CD14-positive monocyte (primary cell): ENCODE results near the gene STAC. TPM values are rescaled to one million over a fixed set of nuclear protein-coding genes. Genes with fewer than 3 reads are reported as not detected.

Experiments
- DNase-seq, 3 donors: peaks; one replicate each; pipeline ENCODE4 v3.0.0-alpha.2; 2011 to 2022
- H2AFZ ChIP-seq: 2 replicates; pipeline ENCODE4 v1.6.0; 2012; ENCODE audit warnings: mild to moderate bottlenecking, low read depth, low read length, inconsistent platforms; ENCODE audit not compliant: insufficient read depth, poor library complexity, severe bottlenecking
- H3K27ac ChIP-seq, 2 donors: 1 replicate in 1 of 2; 2 replicates in 1 of 2; pipeline ENCODE4 v1.5.1; 2012 to 2013; ENCODE audit warnings: low read length in 2 of 2, control low read depth in 1 of 2, inconsistent platforms in 1 of 2, low read depth in 1 of 2, mild to moderate bottlenecking in 1 of 2
- H3K27me3 ChIP-seq, 2 donors: one replicate each; pipeline versions ENCODE4 v1.6.0 to v1.6.1; 2011 to 2013; ENCODE audit warnings: low read length in 2 of 2; ENCODE audit not compliant: control insufficient read depth in 2 of 2, insufficient read depth in 2 of 2
- H3K36me3 ChIP-seq, 2 donors: replicated peaks in 1 of 2; 1 replicate in 1 of 2; 2 replicates in 1 of 2; pipeline versions ENCODE4 v1.5.1 to v1.6.1; 2012 to 2013; ENCODE audit warnings: low read length in 2 of 2, control low read depth in 1 of 2, inconsistent platforms in 1 of 2, mild to moderate bottlenecking in 1 of 2; ENCODE audit not compliant: insufficient read depth in 2 of 2, control insufficient read depth in 1 of 2
- H3K4me1 ChIP-seq, 2 donors: 1 replicate in 1 of 2; 2 replicates in 1 of 2; pipeline versions ENCODE4 v1.5.1 to v1.6.1; 2012 to 2013; ENCODE audit warnings: low read length in 2 of 2, control low read depth in 1 of 2, inconsistent platforms in 1 of 2, mild to moderate bottlenecking in 1 of 2, moderate library complexity in 1 of 2; ENCODE audit not compliant: insufficient read depth in 2 of 2, control insufficient read depth in 1 of 2
- H3K4me2 ChIP-seq: replicated peaks from 2 replicates; pipeline ENCODE3; 2012; ENCODE audit warnings: low read length, moderate library complexity, mild to moderate bottlenecking; ENCODE audit not compliant: poor library complexity, severe bottlenecking; ENCODE audit errors: extremely low read depth
- H3K4me3 ChIP-seq, 3 experiments: fragments of 200-600 bp in 1 of 3; sonication (generic) in 1 of 3; replicated peaks in 1 of 3; 1 replicate in 2 of 3; 2 replicates in 1 of 3; pipeline ENCODE4 v1.5.1; 2011 to 2013; ENCODE audit warnings: low read length in 3 of 3, mild to moderate bottlenecking in 3 of 3, control low read depth in 2 of 3, low read depth in 2 of 3, inconsistent platforms in 1 of 3, moderate library complexity in 1 of 3
- H3K79me2 ChIP-seq: 2 replicates; pipeline ENCODE4 v1.6.0; 2012; ENCODE audit warnings: mild to moderate bottlenecking, control low read depth, inconsistent platforms, low read length, moderate library complexity; ENCODE audit not compliant: insufficient read depth
- H3K9ac ChIP-seq: 2 replicates; pipeline ENCODE4 v1.6.0; 2017; ENCODE audit warnings: low read length, mild to moderate bottlenecking; ENCODE audit not compliant: insufficient read depth, poor library complexity, severe bottlenecking
- H3K9me3 ChIP-seq, 2 donors: replicated peaks in 1 of 2; 1 replicate in 1 of 2; 2 replicates in 1 of 2; pipeline versions ENCODE4 v1.5.1 to v1.6.1; 2012 to 2013; ENCODE audit warnings: low read length in 2 of 2, control low read depth in 1 of 2; ENCODE audit not compliant: control insufficient read depth in 1 of 2, insufficient read depth in 1 of 2
- H4K20me1 ChIP-seq: 2 replicates; pipeline ENCODE4 v1.6.0; 2012; ENCODE audit warnings: mild to moderate bottlenecking, low read length, control low read depth, moderate library complexity; ENCODE audit not compliant: insufficient read depth
- H3K27ac Mint-ChIP-seq, 7 donors: one replicate each; pipeline ENCODE4 v1.8.0; 2020; ENCODE audit warnings: mild to moderate bottlenecking in 7 of 7, mixed read lengths in 7 of 7, moderate library complexity in 6 of 7, inconsistent platforms in 2 of 7
- H3K27me3 Mint-ChIP-seq, 3 donors: one replicate each; pipeline ENCODE4 v1.8.0; 2021 to 2022; ENCODE audit warnings: low read depth in 3 of 3, mild to moderate bottlenecking in 3 of 3, mixed read lengths in 3 of 3, moderate library complexity in 3 of 3, inconsistent platforms in 1 of 3
- H3K36me3 Mint-ChIP-seq, 2 donors: one replicate each; pipeline ENCODE4 v1.8.0; 2020; ENCODE audit warnings: mixed read lengths in 2 of 2, inconsistent platforms in 1 of 2, mild to moderate bottlenecking in 1 of 2
- H3K4me1 Mint-ChIP-seq: one replicate; pipeline ENCODE4 v1.8.0; 2020; ENCODE audit warnings: mild to moderate bottlenecking, mixed read lengths
- H3K4me3 Mint-ChIP-seq, 2 donors: one replicate each; pipeline ENCODE4 v1.8.0; 2020; ENCODE audit warnings: mild to moderate bottlenecking in 2 of 2, mixed read lengths in 2 of 2, moderate library complexity in 1 of 2
- H3K9me3 Mint-ChIP-seq, 7 donors: one replicate each; pipeline ENCODE4 v1.8.0; 2020 to 2022; ENCODE audit warnings: mixed read lengths in 7 of 7, mild to moderate bottlenecking in 6 of 7, moderate library complexity in 6 of 7, inconsistent platforms in 2 of 7
- CTCF ChIP-seq: fragments of 200-600 bp; IDR thresholded peaks from one replicate; pipeline ENCODE4 v1.8.0; 2022; ENCODE audit warnings: antibody characterized with exemption, mild to moderate bottlenecking
- WGBS: methylation state at CpG from one replicate; pipeline ENCODE4 v1.1.5; 2013; ENCODE audit warnings: missing lambda C conversion rate; ENCODE audit not compliant: insufficient coverage; 5-methylcytosine and 5-hydroxymethylcytosine counted together
- intact Hi-C, 2 donors: fragments of 100-400 bp; cut with micrococcal nuclease; formaldehyde crosslinking; loops; one replicate each; pipeline versions ENCODE4 v1.15.0 to v1.15.1; 2023
- polyA plus RNA-seq, 3 donors: library from polyadenylated mRNA; depleted of rRNA in 1 of 3; unstranded in 2 of 3; stranded (reverse) in 1 of 3; fragments of 300-500 nt in 2 of 3; fragments of >200 nt in 1 of 3; fragmentation: Illumina TruSeq in 2 of 3; gene quantifications; 1 replicate in 2 of 3; 2 replicates in 1 of 3; pipeline ENCODE4 v1.2.3, GENCODE V29; 2012 to 2021

Gene STAC
- polyA plus RNA-seq, 3 donors = 0.10 to 0.40 (median 0.12) TPM

DNA sequence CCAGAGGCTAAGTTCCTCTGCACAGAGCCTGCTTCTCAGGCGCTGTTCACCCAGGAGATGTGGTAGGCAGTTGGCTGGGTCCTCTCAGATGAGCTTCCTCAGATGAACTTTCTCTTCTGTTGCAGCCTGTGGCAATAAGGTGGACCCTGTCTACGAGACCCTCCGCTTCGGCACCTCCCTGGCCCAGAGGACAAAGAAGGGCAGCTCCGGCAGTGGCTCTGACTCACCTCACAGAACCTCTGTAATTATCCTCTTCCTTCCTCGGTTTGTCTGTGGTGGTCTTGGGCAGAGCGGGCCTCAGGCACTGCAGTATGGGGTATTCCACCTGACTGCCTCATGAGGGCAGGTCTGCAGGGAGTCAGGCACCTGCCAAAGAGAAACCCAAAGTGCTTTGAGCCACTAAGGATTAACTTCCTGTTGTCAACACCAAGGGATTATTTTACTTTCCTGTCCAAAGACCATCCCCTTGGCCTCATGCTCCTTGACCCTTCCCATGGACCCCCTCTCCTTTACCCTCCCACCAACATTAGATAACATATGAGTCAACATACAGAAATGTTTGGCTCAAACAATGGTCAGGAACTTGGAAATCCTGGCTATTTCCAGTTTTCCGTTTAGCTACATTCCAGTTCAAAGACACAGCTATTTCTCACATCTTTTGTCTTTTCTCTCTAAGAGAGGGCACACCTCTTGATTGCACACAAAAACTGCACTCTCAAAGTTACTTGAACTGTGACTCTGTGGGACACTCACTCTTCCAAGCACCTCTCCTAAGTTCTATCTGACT, 105.9 kb downstream of the STAC start:
- Histone ChIP-seq H3K4me1 (peaks cover 0 to 9% of the 10 kb centered on the region in 2 donors), H3K79me2 (no peaks in the 10 kb centered on the region), H3K9ac (no peak overlapping the region), H3K4me2 (no peak overlapping the region), H4K20me1 (no peaks in the 10 kb centered on the region), H2AFZ (no peak overlapping the region), H3K27me3 (no peaks in the 10 kb centered on the region), H3K27ac (no peak overlapping the region), H3K4me3 (no peak overlapping the region), H3K9me3 (no peaks in the 10 kb centered on the region), H3K36me3 (no peaks in the 10 kb centered on the region)
- Mint-ChIP-seq H3K27me3 (no peaks in the 10 kb centered on the region), H3K4me3 (no peak overlapping the region), H3K27ac (no peak overlapping the region), H3K36me3 (peaks cover 0 to 7% of the 10 kb centered on the region in 2 donors), H3K4me1 (peaks cover 17% of the 10 kb centered on the region), H3K9me3 (peaks cover 0 to 8% (median 0%) of the 10 kb centered on the region in 7 donors)
- DNase-seq = no peak
- intact Hi-C loops = no loop called here
- no peak for TF ChIP-seq CTCF
- 100% methylated on average over 2 of the region's 8 CpGs for WGBS

DNA sequence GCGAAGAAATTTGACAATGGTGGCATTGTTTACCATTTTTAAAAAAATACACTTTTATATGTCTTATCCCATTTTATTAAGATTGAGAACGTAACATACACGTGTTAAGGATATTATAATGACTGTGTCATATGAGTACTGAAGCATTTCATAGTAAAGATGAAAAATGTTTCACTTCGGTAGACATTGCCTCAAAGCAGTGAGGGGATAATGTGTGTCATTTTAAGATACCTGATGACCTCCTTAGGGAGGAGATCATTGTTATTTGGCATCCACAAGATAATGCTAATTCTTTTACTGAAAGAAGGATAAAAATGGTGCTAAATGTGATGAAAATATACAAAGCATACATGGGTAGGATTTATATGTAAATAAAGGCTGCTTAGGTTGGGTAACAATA, 107.3 kb downstream of the STAC start:
- Mint-ChIP-seq H3K4me1 (peaks cover 8% of the 10 kb centered on the region), H3K36me3 (peaks cover 0 to 7% of the 10 kb centered on the region in 2 donors)
- DNase-seq = no peak

More for the DNA sequence above, 107.3 kb downstream of the STAC start:
- Histone ChIP-seq H3K4me1 (peaks cover 0 to under 1% of the 10 kb centered on the region in 2 donors), H2AFZ (no peak overlapping the region), H3K9me3 (no peaks in the 10 kb centered on the region), H3K4me2 (no peak overlapping the region), H3K36me3 (no peaks in the 10 kb centered on the region), H3K27me3 (no peaks in the 10 kb centered on the region), H4K20me1 (no peaks in the 10 kb centered on the region), H3K9ac (no peak overlapping the region), H3K4me3 (no peak overlapping the region), H3K79me2 (no peaks in the 10 kb centered on the region), H3K27ac (no peak overlapping the region)
- 83% methylated on average over 1 of the region's 4 CpGs for WGBS
- Mint-ChIP-seq H3K9me3 (peaks cover 0 to 8% (median 0%) of the 10 kb centered on the region in 7 donors), H3K4me3 (no peak overlapping the region), H3K27ac (no peak overlapping the region), H3K27me3 (no peaks in the 10 kb centered on the region)
- intact Hi-C loops = no loop called here
- no peak for TF ChIP-seq CTCF
